Gastroesophageal sphincter (tissue), 3 donors: ENCODE measurements around the gene ADM2.

Experiments used
- CTCF ChIP-seq, 4 experiments: fragments of 200-600 bp in 2 of 4; fragments of 450-650 bp in 2 of 4; sonication (generic) in 1 of 4; IDR thresholded peaks; one replicate each; pipeline ENCODE4 v1.5.1; 2017 to 2019; ENCODE audit warnings: antibody characterized with exemption in 4 of 4, mild to moderate bottlenecking in 2 of 4, moderate library complexity in 2 of 4
- EP300 ChIP-seq: sonication (generic); formaldehyde crosslinking; IDR thresholded peaks from one replicate; pipeline ENCODE4 v1.6.1; 2017; ENCODE audit warnings: antibody characterized with exemption, mild to moderate bottlenecking
- POLR2A ChIP-seq, 2 donors: fragments of 450-650 bp; IDR thresholded peaks; one replicate each; pipeline ENCODE4 v1.6.1; 2017; ENCODE audit warnings: antibody characterized with exemption in 2 of 2, mild to moderate bottlenecking in 2 of 2, moderate library complexity in 1 of 2
- POLR2AphosphoS5 ChIP-seq: sonication (generic); formaldehyde crosslinking; IDR thresholded peaks from one replicate; pipeline ENCODE4 v1.6.1; 2017; ENCODE audit warnings: antibody characterized with exemption

GRCh38 chr22:50516068-50516467 lies 34.7 kb downstream of the ADM2 start:
- TF ChIP-seq CTCF (IDR thresholded peaks at IDR 0.05) (no peak), POLR2AphosphoS5 (no peak), EP300 (no peak), POLR2A (IDR thresholded peaks at IDR 0.05) (no peak)
